ENCODE data around the gene NAGS.
"Not testable (repeated sequence)": the region's sequence is repeated elsewhere in the genome, so short reads cannot be mapped to it uniquely, and the experiment has no call there.

NAGS gene

DNA sequence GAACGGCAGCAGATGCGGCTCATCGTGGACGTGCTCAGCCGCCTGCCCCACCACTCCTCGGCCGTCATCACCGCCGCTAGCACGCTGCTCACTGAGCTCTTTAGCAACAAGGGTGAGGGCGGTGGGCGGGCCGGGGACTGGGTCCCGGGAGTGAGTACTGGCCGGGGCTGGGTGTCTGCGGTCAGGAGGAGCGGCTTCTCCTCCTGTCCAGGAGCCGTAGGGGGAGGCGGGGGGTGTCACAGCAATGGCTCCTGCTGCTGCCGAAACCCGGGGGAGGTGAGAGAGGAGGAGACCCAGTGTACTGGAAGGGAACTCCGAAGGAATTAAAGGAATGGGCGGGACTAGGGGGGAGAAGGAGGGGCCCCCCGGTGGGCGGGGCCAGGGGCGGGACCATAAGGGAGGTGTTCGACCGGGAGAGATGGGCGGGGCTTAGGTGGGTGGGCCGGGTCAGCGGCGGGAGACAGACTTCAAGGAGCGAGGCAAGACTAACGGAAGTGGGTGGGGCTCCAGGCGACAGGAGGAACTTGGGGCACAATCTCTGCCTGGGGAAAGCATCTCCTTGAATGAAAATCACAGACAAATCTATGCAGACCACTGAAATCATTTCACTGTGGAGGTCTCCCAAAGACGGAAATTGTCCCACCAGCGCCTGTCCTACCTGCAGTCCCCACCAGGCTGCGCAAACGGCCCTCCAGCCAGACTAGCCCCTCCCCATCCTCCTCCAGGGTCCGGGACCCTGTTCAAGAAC, 2.4 kb downstream of the NAGS start:
- Mint-ChIP-seq H3K27ac (no peak overlapping the region), H3K4me1 (peaks cover 19% of the 10 kb centered on the region), H3K36me3 (peaks cover 9% of the 10 kb centered on the region), H3K27me3 (peaks cover 4% of the 10 kb centered on the region), H3K4me3 (peak overlapping the region; percentile 80), H3K9me3 (no peaks in the 10 kb centered on the region)
- ATAC-seq (ENCODE audit: low read depth) (peak; percentile 84), DNase-seq (ENCODE audit: low spot score in 2 of 2) (peak; percentile 86 to 87)

DNA sequence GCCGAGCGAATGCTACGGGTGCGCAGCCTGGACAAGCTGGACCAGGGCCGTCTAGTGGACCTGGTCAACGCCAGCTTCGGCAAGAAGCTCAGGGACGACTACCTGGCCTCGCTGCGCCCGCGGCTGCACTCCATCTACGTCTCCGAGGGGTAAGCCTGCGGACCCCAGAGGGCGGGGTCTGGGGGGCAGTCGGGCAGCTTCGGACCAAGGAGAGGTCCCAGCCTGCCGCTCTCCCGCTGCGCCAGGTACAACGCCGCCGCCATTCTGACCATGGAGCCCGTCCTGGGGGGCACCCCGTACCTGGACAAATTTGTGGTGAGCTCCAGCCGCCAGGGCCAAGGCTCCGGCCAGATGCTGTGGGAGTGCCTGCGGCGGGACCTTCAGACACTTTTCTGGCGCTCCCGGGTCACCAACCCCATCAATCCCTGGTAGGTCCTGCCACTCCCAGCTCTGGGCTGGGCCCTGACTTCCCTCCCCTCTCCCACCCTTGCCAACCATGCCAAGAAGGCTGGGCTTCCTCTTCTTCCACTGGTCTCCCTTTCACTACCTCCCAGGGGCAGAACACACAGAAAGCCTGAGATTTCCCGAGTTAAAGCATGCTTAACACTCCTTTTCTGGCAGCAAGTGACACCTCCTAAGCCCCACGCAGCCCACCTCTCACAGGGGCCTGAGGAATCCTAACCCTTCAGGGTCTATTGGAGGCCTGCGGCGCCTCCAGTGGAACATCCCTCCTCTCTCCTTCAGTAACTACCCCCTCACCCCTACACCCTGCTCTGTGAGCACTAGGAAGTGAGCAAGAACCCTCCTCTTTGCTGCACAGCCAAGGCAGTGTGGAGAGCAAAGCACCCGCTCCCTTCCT, 3.2 kb downstream of the NAGS start:
- no peaks in the 10 kb centered on the region for H3K9me3 Mint-ChIP-seq
- H3K36me3 Mint-ChIP-seq: peaks cover 9% of the 10 kb centered on the region
- no peak overlapping the region for H3K27ac Mint-ChIP-seq
- peaks cover 19% of the 10 kb centered on the region for H3K4me1 Mint-ChIP-seq
- peaks cover 4% of the 10 kb centered on the region for H3K27me3 Mint-ChIP-seq
- DNase-seq (ENCODE audit: low spot score in 2 of 2) (peak in 1 of 2 donors; percentile 22), ATAC-seq (ENCODE audit: low read depth) (no peak)
- peak overlapping the region; percentile 80 for H3K4me3 Mint-ChIP-seq

DNA sequence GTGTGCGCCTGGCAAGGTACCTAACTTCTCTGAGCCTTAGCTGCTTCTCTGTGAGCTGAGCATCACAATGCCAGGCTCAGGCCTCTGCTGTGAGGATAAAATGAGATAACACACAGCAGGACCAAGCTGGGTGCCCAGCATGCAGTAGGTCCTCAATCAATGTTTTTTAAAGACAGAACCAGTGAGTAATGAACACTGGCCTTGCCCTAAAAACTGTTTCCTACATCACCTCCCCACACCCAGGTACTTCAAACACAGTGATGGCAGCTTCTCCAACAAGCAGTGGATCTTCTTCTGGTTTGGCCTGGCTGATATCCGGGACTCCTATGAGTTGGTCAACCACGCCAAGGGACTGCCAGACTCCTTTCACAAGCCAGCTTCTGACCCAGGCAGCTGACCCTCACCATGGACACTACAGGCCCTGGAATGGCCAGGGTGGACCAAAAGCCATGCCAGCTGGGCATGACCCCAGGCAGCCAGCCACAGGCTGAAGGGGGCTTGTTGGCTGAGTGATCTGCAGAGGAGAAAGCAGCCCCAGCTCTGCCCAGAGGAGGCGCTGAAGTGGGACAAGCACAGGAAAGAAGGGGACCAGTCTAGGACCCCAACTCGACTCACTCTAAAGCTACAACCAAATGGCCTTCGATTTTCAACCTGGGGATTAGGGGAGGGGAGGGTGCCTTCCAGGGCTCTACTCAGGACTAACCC, 3.9 kb downstream of the NAGS start:
- Mint-ChIP-seq H3K9me3 (no peaks in the 10 kb centered on the region), H3K4me3 (peak overlapping the region; percentile 80), H3K27ac (no peak overlapping the region), H3K27me3 (peaks cover 4% of the 10 kb centered on the region), H3K4me1 (peaks cover 19% of the 10 kb centered on the region), H3K36me3 (peaks cover 9% of the 10 kb centered on the region)
- DNase-seq (ENCODE audit: low spot score in 2 of 2) (no peak), ATAC-seq (ENCODE audit: low read depth) (no peak)

DNA sequence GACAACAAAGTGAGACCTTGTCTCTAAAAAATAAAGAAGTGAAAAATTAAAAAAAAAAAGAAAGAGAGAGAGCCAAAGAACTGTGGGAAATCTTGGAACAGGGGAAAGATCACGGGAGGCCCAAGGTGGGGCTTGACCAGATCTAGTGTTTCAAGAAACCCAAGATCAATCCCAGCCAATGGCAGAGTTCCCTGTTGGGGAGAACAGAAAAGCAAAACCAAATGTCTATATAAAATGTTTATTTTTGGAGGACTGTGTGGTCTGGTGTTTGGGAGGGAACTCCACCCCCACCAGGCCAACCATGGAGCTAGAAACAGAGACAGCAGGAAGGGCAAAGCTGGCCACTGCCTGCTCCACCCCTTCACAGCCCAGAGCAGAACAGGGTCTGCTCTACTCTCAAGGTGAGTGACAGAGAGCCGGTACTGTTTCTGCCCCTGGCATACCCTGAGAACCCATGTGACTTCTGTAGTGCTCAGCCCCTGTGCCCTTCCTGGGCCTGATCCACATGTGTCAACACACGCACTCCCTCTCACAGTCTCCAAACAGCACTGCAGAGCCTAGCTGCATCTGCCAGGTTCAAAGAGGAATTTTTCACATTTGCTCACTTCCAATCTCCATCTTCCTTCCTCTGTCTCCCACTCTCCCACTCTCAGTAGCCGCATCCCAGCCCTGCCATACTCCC, 6.7 kb downstream of the NAGS start:
- ATAC-seq (ENCODE audit: low read depth) (no peak), DNase-seq (ENCODE audit: low spot score in 2 of 2) (no peak)
- Mint-ChIP-seq H3K4me3 (no peak overlapping the region), H3K36me3 (peaks cover 9% of the 10 kb centered on the region), H3K27me3 (peaks cover 1% of the 10 kb centered on the region), H3K4me1 (peaks cover 23% of the 10 kb centered on the region), H3K9me3 (no peaks in the 10 kb centered on the region), H3K27ac (no peak overlapping the region)

GRCh38 chr17:44011876-44012275, 7.5 kb downstream of the NAGS start:
- H3K4me3 Mint-ChIP-seq: no peak overlapping the region
- H3K27ac Mint-ChIP-seq: no peak overlapping the region
- peaks cover 19% of the 10 kb centered on the region for H3K4me1 Mint-ChIP-seq
- no peaks in the 10 kb centered on the region for H3K9me3 Mint-ChIP-seq
- ATAC-seq (ENCODE audit: low read depth) (no peak), DNase-seq (ENCODE audit: low spot score in 2 of 2) (no peak)
- no peaks in the 10 kb centered on the region for H3K27me3 Mint-ChIP-seq
- peaks cover 9% of the 10 kb centered on the region for H3K36me3 Mint-ChIP-seq

DNA sequence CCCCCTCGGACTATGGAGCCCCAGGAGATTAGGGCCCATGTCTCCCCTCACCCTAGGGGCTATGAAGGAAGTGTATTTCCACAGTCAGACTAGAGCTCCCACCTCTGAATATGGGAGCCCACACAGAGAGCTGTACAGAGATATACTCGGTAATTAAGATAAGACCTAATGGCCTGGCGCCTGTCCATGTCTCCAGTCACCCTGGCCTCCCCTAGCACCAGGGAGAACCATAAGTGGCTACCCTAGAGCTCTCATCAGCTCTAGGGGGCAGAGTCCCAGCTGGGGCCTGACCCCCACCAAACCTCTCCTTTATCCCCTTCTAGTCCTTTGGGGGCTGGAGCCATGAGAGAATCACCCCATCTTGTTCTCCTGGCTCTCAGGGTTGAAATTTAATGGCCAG, 8.0 kb downstream of the NAGS start:
- peaks cover 9% of the 10 kb centered on the region for H3K36me3 Mint-ChIP-seq
- ATAC-seq (ENCODE audit: low read depth): no peak
- no peaks in the 10 kb centered on the region for H3K9me3 Mint-ChIP-seq
- H3K27me3 Mint-ChIP-seq: no peaks in the 10 kb centered on the region
- H3K4me3 Mint-ChIP-seq: no peak overlapping the region
- DNase-seq (ENCODE audit: low spot score in 2 of 2): no peak
- peaks cover 17% of the 10 kb centered on the region for H3K4me1 Mint-ChIP-seq
- no peak overlapping the region for H3K27ac Mint-ChIP-seq

DNA sequence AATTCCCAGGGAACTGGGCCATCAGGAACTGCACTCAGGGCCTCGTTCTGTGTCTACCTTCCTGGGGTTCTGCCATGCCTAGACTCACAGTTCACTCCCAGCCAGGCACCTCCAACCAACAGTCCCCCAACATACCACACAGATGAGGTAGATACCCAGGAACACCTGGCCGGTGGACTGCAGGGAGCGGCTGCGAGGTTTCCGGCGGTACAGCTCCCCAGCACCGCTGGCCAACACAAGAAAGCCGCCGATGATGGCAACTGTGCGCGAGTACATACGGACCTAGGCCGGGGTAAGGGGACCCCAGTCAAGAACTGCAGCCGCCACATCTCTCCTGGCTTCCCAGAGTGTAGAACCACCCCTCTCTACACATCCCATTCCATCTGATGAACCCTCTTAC, 8.5 kb downstream of the NAGS start:
- H3K4me3 Mint-ChIP-seq: no peak overlapping the region
- no peak overlapping the region for H3K27ac Mint-ChIP-seq
- H3K4me1 Mint-ChIP-seq: peaks cover 14% of the 10 kb centered on the region
- ATAC-seq (ENCODE audit: low read depth) (no peak), DNase-seq (ENCODE audit: low spot score in 2 of 2) (no peak)
- peaks cover 9% of the 10 kb centered on the region for H3K36me3 Mint-ChIP-seq
- H3K9me3 Mint-ChIP-seq: no peaks in the 10 kb centered on the region
- no peaks in the 10 kb centered on the region for H3K27me3 Mint-ChIP-seq

DNA sequence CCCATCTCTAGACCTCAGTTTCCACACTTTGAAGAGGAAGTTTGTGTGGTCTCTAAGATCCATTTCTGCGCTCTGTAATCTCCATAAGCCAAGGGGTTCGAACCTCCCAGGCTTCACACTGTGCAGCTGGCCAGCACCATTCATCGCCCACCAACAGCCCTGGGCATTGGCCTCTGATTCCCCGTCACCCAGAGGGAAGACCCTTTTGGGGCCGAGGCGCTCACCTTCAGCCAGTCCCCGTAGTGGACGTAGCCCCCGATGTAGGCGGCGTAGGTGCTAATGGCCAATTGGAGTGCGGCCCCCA, 9.7 kb downstream of the NAGS start:
- Mint-ChIP-seq H3K36me3 (peaks cover 9% of the 10 kb centered on the region), H3K4me1 (peaks cover 9% of the 10 kb centered on the region), H3K27ac (peak overlapping the region; percentile 73), H3K9me3 (no peaks in the 10 kb centered on the region), H3K4me3 (peak overlapping the region; percentile 99), H3K27me3 (no peaks in the 10 kb centered on the region)
- DNase-seq (ENCODE audit: low spot score in 2 of 2) (no peak), ATAC-seq (ENCODE audit: low read depth) (no peak)

- peak; percentile 100 for ATAC-seq (ENCODE audit: low read depth)
- Mint-ChIP-seq H3K27ac (peak within 1 kb of the TSS; percentile 73), H3K9me3 (no peaks in the 10 kb centered on the region), H3K36me3 (peaks cover 8% of the 10 kb centered on the region), H3K4me1 (peaks cover 9% of the 10 kb centered on the region), H3K4me3 (peak within 1 kb of the TSS; percentile 99), H3K27me3 (no peaks in the 10 kb centered on the region)
- DNase-seq (ENCODE audit: low spot score in 2 of 2): peak; percentile 76 to 83
Measured at GRCh38 chr17:44014437-44015172, 10.2 kb downstream of the NAGS start, which contains the start of gene TMEM101. Gene TMEM101 (minus strand): TSS chr17:44014963. CDS start chr17:44014952, 11 bp downstream.

GRCh38 chr17:44021227-44021626, 16.8 kb downstream of the NAGS start:
- ATAC-seq (ENCODE audit: low read depth): not testable (repeated sequence)

DNA sequence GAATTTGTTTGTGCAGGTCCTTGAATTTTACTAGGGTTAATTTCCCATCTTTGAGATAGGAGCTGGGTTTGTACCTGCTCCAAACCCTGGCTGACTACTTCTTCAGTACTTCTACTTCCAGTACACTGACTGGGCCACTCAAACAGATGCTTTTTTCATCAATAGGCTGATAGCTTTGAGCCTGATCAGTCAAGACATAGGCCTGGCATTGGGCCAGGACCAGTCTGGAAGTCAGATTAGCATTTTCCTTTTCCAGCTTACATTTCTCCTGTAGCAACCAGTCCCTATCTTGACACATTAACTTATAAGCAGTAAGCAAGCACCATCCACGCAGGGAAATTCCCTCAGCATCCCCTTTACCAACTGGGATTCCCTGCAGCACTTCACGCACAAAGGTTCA, 17.8 kb downstream of the NAGS start:
- peaks cover 4% of the 10 kb centered on the region for H3K36me3 Mint-ChIP-seq
- H3K4me3 Mint-ChIP-seq: no peak overlapping the region
- H3K27ac Mint-ChIP-seq: no peak overlapping the region
- ATAC-seq (ENCODE audit: low read depth) (no peak), DNase-seq (ENCODE audit: low spot score in 2 of 2) (no peak)
- H3K4me1 Mint-ChIP-seq: no peaks in the 10 kb centered on the region
- H3K9me3 Mint-ChIP-seq: no peaks in the 10 kb centered on the region
- H3K27me3 Mint-ChIP-seq: no peaks in the 10 kb centered on the region

More at GRCh38 chr17:44021227-44021626, 16.8 kb downstream of the NAGS start:
- H3K36me3 Mint-ChIP-seq; H3K27me3 Mint-ChIP-seq; H3K4me3 Mint-ChIP-seq; DNase-seq (ENCODE audit: low spot score in 2 of 2); H3K27ac Mint-ChIP-seq; H3K4me1 Mint-ChIP-seq; H3K9me3 Mint-ChIP-seq: not testable (repeated sequence)

DNA sequence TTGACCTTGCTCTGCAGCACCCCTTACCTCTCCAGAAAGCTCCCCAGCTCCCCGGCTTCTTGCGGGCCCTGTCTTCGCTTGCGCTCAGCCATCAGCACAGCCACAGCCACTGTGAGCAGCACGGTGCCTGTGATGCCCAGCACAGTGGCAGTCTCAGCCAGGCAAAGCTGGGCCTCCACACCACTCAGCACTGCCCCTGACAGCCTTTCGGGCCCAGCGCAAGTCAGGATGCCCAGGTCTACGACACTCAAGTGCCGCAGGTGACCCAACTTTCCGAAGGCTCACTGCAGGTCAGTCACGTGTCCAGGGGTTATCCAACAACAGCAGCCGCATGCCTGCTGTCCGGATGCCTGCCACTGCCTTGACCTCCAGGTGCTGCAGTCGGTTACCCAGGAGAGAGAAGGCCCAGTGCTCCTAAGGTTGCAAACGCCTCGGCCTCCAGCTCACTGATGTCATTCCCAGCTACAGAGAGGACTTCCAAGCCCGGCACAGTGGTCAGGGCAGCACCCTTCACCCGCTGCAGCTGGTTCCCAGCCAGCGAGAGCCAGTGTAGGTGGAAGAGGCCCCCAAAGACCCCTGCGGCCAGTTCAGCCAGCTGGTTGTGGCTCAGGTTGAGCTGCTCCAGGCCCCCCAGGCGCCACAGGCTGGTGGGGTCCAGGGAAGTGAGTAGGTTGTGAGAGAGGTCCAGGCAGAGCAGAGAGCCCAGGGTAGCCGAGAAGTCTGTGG, 19.3 kb downstream of the NAGS start:
- Mint-ChIP-seq H3K36me3 (peaks cover 4% of the 10 kb centered on the region), H3K4me3 (no peak overlapping the region), H3K27me3 (no peaks in the 10 kb centered on the region), H3K9me3 (no peaks in the 10 kb centered on the region), H3K4me1 (no peaks in the 10 kb centered on the region), H3K27ac (no peak overlapping the region)
- DNase-seq (ENCODE audit: low spot score in 2 of 2) (no peak), ATAC-seq (ENCODE audit: low read depth) (no peak)

DNA sequence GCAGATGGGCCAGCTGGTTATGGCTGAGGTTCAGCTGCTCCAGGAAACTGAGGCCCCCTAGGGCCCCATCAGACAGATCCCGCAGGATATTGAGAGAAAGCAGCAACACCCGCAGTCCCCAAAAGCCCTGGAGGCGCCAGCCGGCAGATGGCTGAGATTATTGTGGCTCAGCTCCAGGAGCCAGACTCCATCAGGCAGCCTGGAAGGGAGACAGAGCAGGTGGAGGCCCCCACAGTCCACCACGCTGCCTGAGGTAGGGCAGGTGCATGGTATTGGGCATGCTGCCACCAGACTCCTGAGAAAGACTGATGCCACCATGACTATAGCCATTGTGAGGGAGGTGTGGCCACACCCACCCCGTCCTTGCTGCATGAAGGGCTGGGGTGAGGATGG, 19.8 kb downstream of the NAGS start:
- DNase-seq (ENCODE audit: low spot score in 2 of 2) (no peak), ATAC-seq (ENCODE audit: low read depth) (no peak)
- H3K4me3 Mint-ChIP-seq: no peak overlapping the region
- H3K27ac Mint-ChIP-seq: no peak overlapping the region
- no peaks in the 10 kb centered on the region for H3K27me3 Mint-ChIP-seq
- H3K9me3 Mint-ChIP-seq: no peaks in the 10 kb centered on the region
- peaks cover 6% of the 10 kb centered on the region for H3K36me3 Mint-ChIP-seq
- peaks cover 2% of the 10 kb centered on the region for H3K4me1 Mint-ChIP-seq

All from memory B cell (primary cell).